HEK293T (cell line): ENCODE data around the gene NDUFAF5.
"Not testable (repeated sequence)": the region's sequence is repeated elsewhere in the genome, so short reads cannot be mapped to it uniquely, and the experiment has no call there.

Source experiments
- BHLHE40 ChIP-seq: fragments of 450-650 bp; IDR thresholded peaks from 2 replicates; pipeline ENCODE4 v1.6.1; 2016; ENCODE audit warnings: mild to moderate bottlenecking, moderate library complexity, borderline replicate concordance
- FOXK2 ChIP-seq: fragments of 450-650 bp; IDR thresholded peaks from 2 replicates; pipeline ENCODE4 v1.6.1; 2016; ENCODE audit warnings: mild to moderate bottlenecking
- L3MBTL2 ChIP-seq: fragments of 450-650 bp; conservative IDR thresholded peaks from 2 replicates; pipeline ENCODE4 v1.6.1; 2016; ENCODE audit warnings: mild to moderate bottlenecking
- LEF1 ChIP-seq: fragments of 450-650 bp; IDR thresholded peaks from 2 replicates; pipeline ENCODE4 v1.6.1; 2017; ENCODE audit warnings: mild to moderate bottlenecking, borderline replicate concordance
- SP1 ChIP-seq: fragments of 450-650 bp; IDR thresholded peaks from 2 replicates; pipeline ENCODE4 v1.6.1; 2017
- ZNF384 ChIP-seq: fragments of 450-650 bp; IDR thresholded peaks from 2 replicates; pipeline ENCODE4 v1.6.1; 2016

GRCh38 chr20:13738187-13738586 lies 46.6 kb upstream of the NDUFAF5 start:
- not testable (repeated sequence) for TF ChIP-seq SP1, L3MBTL2, BHLHE40, ZNF384, LEF1, FOXK2
